ENCODE data around the gene C4BPB. TPM values are rescaled to one million over a fixed set of nuclear protein-coding genes. Genes with fewer than 3 reads are reported as not detected.

C4BPB gene
- total RNA-seq, 5 donors from 2014 or later (not counting 1 experiment from before 2014, with no cell fraction given) = 0.66 to 4.8 (median 1.0) TPM; not detected in 1

DNA sequence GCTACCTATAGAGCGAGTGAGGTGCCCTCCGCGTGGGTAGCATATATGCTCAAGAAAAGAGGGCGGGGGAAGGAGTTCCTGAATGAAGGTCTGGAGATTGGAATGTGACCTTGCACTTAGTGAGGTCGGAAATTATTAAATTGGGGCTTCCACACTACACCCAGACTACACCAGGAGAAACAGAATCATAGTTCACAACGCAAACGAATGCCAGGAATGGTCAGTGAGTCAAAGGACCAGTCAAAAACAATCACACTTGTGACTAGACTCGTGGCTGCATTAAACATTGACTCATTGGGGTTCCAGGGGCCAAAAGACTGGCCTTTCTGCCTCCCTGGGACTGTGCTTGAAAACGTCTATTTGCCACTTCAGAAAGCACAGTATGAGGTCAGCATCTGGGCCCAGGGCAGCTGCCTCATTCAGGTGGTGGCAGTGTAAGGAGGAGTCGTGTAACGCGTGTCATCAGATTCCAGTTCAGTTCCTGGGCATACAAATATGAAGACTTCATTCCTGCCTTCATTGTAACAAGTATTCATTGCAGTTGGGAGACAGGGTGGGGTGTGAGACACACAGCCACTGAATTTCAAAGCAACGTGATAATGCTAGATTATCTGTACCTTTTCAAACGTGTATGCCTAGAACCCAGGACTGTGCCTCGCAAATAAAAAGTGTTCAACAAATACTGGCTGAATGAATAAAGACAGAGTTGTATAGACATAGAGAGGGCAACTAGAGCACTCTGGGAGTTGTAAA is 37.3 kb upstream of the C4BPB start, which contains the start of gene YOD1:
Gene YOD1 (minus strand): TSS at position 18 of the 753 bp plus-strand sequence. CDS start 178 bp downstream, outside the sequence.
- WGBS (ENCODE audit: insufficient coverage) = 83% methylated on average over 6 of the region's 15 CpGs
- H3K4me3 Mint-ChIP-seq = peak within 1 kb of the TSS; percentile 94 to 99 (median 99)
- H3K4me1 ChIP-seq (ENCODE audit: control insufficient read depth in 1 of 2, extremely low read depth in 1 of 2, insufficient read depth in 2 of 2, low read length in 2 of 2) = peaks cover 18 to 32% of the 10 kb centered on the region in 2 experiments
- no peaks in the 10 kb centered on the region for H3K9me3 ChIP-seq
- peak within 1 kb of the TSS; percentile 79 for H3K27ac ChIP-seq (ENCODE audit: low read length)
- H3K4me1 Mint-ChIP-seq = peaks cover 59 to 70% (median 66%) of the 10 kb centered on the region in 3 donors
- DNase-seq = no peak
- H3K4me3 ChIP-seq (ENCODE audit: control insufficient read depth in 1 of 2, extremely low read depth in 1 of 2, low read length in 1 of 2) = peak within 1 kb of the TSS; percentile 98 to 100
- H3K27me3 ChIP-seq (replicated peaks in 1 of 2; ENCODE audit: control insufficient read depth in 2 of 2, extremely low read depth in 1 of 2, insufficient read depth in 2 of 2, low read length in 1 of 2) = no peaks in the 10 kb centered on the region
- H3K27ac Mint-ChIP-seq = peak within 1 kb of the TSS; percentile 89 to 96
- ChIA-PET POLR2A (no interaction called here), CTCF (no interaction called here)
- H3K9me3 Mint-ChIP-seq = no peaks in the 10 kb centered on the region
- H3K36me3 Mint-ChIP-seq = peaks cover 17% of the 10 kb centered on the region
- no peak for ATAC-seq (replicated peaks in 1 of 4)
- H3K27me3 Mint-ChIP-seq = no peaks in the 10 kb centered on the region
- H3K36me3 ChIP-seq (ENCODE audit: control insufficient read depth in 2 of 2, extremely low read depth in 1 of 2, insufficient read depth in 1 of 2, low read length in 1 of 2) = peaks cover 0 to 22% of the 10 kb centered on the region in 2 donors

GRCh38 chr1:207052911-207053769 is 35.5 kb upstream of the C4BPB start, which contains the start of gene PFKFB2:
TSS of gene PFKFB2 (plus strand) at chr1:207053275. CDS start at chr1:207054718, 1,443 bp downstream.
- Histone ChIP-seq H3K27me3 (replicated peaks in 1 of 2; ENCODE audit: control insufficient read depth in 2 of 2, extremely low read depth in 1 of 2, insufficient read depth in 2 of 2, low read length in 1 of 2) (peaks cover 0 to 2% of the 10 kb centered on the region in 2 experiments), H3K4me1 (ENCODE audit: control insufficient read depth in 1 of 2, extremely low read depth in 1 of 2, insufficient read depth in 2 of 2, low read length in 2 of 2) (peaks cover 4 to 32% of the 10 kb centered on the region in 2 experiments), H3K27ac (ENCODE audit: low read length) (peak within 1 kb of the TSS; percentile 50), H3K36me3 (ENCODE audit: control insufficient read depth in 2 of 2, extremely low read depth in 1 of 2, insufficient read depth in 1 of 2, low read length in 1 of 2) (peaks cover 0 to 14% of the 10 kb centered on the region in 2 donors), H3K4me3 (ENCODE audit: control insufficient read depth in 1 of 2, extremely low read depth in 1 of 2, low read length in 1 of 2) (peak within 1 kb of the TSS; percentile 67 to 79), H3K9me3 (no peaks in the 10 kb centered on the region)
- H3K4me1 Mint-ChIP-seq = peaks cover 42 to 53% (median 48%) of the 10 kb centered on the region in 3 donors
- peak within 1 kb of the TSS; percentile 94 to 99 (median 99) for H3K4me3 Mint-ChIP-seq
- POLR2A ChIA-PET = interaction anchor here (0.6 to 1.2 kb wide), 6 partner anchors 18 to 289 kb away, joined by 3 to 4 read pairs (median 4); no protein-coding TSS in a partner anchor
- DNase-seq = peak; percentile 88 to 98 (median 93)
- CTCF ChIA-PET = interaction anchor here (0.5 to 1.7 kb wide), 12 partner anchors 12 to 771 kb away, joined by 3 to 8 read pairs (median 3); partner anchors contain the start of gene IKBKE (in 1 of the 2)
- peak; percentile 89 to 92 (median 90) for ATAC-seq (replicated peaks in 1 of 4)
- peaks cover 8% of the 10 kb centered on the region for H3K36me3 Mint-ChIP-seq
- H3K9me3 Mint-ChIP-seq = no peaks in the 10 kb centered on the region
- H3K27ac Mint-ChIP-seq = peak within 1 kb of the TSS; percentile 85 to 96
- WGBS (ENCODE audit: insufficient coverage) = 8% methylated on average over 51 of the region's 56 CpGs
- H3K27me3 Mint-ChIP-seq = no peaks in the 10 kb centered on the region

GRCh38 chr1:207054491-207054890 is 34.2 kb upstream of the C4BPB start:
- Mint-ChIP-seq H3K27me3 (no peaks in the 10 kb centered on the region), H3K36me3 (no peaks in the 10 kb centered on the region), H3K9me3 (no peaks in the 10 kb centered on the region), H3K4me3 (peak overlapping the region; percentile 94 to 99 (median 99)), H3K27ac (peak overlapping the region in 1 of 2 donors; percentile 66), H3K4me1 (peaks cover 32 to 44% (median 37%) of the 10 kb centered on the region in 3 donors)
- no peak for DNase-seq
- 43% methylated on average over 1 of the region's 2 CpGs for WGBS (ENCODE audit: insufficient coverage)
- H3K27me3 ChIP-seq (replicated peaks in 1 of 2; ENCODE audit: control insufficient read depth in 2 of 2, extremely low read depth in 1 of 2, insufficient read depth in 2 of 2, low read length in 1 of 2) = peaks cover 0 to 2% of the 10 kb centered on the region in 2 experiments
- H3K36me3 ChIP-seq (ENCODE audit: control insufficient read depth in 2 of 2, extremely low read depth in 1 of 2, insufficient read depth in 1 of 2, low read length in 1 of 2) = peaks cover 0 to under 1% of the 10 kb centered on the region in 2 donors
- no peaks in the 10 kb centered on the region for H3K9me3 ChIP-seq
- no peak overlapping the region for H3K27ac ChIP-seq (ENCODE audit: low read length)
- no peak for ATAC-seq (replicated peaks in 1 of 4)
- H3K4me1 ChIP-seq (ENCODE audit: control insufficient read depth in 1 of 2, extremely low read depth in 1 of 2, insufficient read depth in 2 of 2, low read length in 2 of 2) = peaks cover 4 to 28% of the 10 kb centered on the region in 2 experiments
- ChIA-PET CTCF (interaction anchor here in 1 of 2 donors (0.6 kb wide), 1 partner anchor 400 kb away, joined by 3 read pairs; the partner anchor contains the start of gene CR2), POLR2A (no interaction called here)
- H3K4me3 ChIP-seq (ENCODE audit: control insufficient read depth in 1 of 2, extremely low read depth in 1 of 2, low read length in 1 of 2) = no peak overlapping the region

- Mint-ChIP-seq H3K4me3 (no peak overlapping the region), H3K36me3 (no peaks in the 10 kb centered on the region), H3K27ac (no peak overlapping the region), H3K27me3 (no peaks in the 10 kb centered on the region), H3K9me3 (no peaks in the 10 kb centered on the region), H3K4me1 (peaks cover 24 to 37% (median 33%) of the 10 kb centered on the region in 3 donors)
- Histone ChIP-seq H3K4me3 (ENCODE audit: control insufficient read depth in 1 of 2, extremely low read depth in 1 of 2, low read length in 1 of 2) (no peak overlapping the region), H3K9me3 (no peaks in the 10 kb centered on the region), H3K27me3 (replicated peaks in 1 of 2; ENCODE audit: control insufficient read depth in 2 of 2, extremely low read depth in 1 of 2, insufficient read depth in 2 of 2, low read length in 1 of 2) (peaks cover 0 to 2% of the 10 kb centered on the region in 2 experiments), H3K27ac (ENCODE audit: low read length) (no peak overlapping the region), H3K4me1 (ENCODE audit: control insufficient read depth in 1 of 2, extremely low read depth in 1 of 2, insufficient read depth in 2 of 2, low read length in 2 of 2) (peaks cover 4 to 27% of the 10 kb centered on the region in 2 experiments), H3K36me3 (ENCODE audit: control insufficient read depth in 2 of 2, extremely low read depth in 1 of 2, insufficient read depth in 1 of 2, low read length in 1 of 2) (no peaks in the 10 kb centered on the region)
- ChIA-PET CTCF (no interaction called here), POLR2A (interaction anchor here in 1 of 2 donors (0.6 kb wide), 2 partner anchors 171 to 197 kb away, joined by 3 read pairs; no protein-coding TSS in a partner anchor)
- WGBS (ENCODE audit: insufficient coverage) = no CpG with 5 or more reads among the region's 3 CpGs
- no peak for ATAC-seq (replicated peaks in 1 of 4)
- no peak for DNase-seq
These were observed 33.2 kb upstream of the C4BPB start for GRCh38 chr1:207055386-207056001.

- CTCF ChIA-PET = no interaction called here
- Histone ChIP-seq H3K36me3 (ENCODE audit: control insufficient read depth in 2 of 2, extremely low read depth in 1 of 2, insufficient read depth in 1 of 2, low read length in 1 of 2) (peaks cover 0 to 2% of the 10 kb centered on the region in 2 donors), H3K4me3 (ENCODE audit: control insufficient read depth in 1 of 2, extremely low read depth in 1 of 2, low read length in 1 of 2) (no peak overlapping the region), H3K4me1 (ENCODE audit: control insufficient read depth in 1 of 2, extremely low read depth in 1 of 2, insufficient read depth in 2 of 2, low read length in 2 of 2) (peaks cover 4 to 16% of the 10 kb centered on the region in 2 experiments), H3K27ac (ENCODE audit: low read length) (no peak overlapping the region), H3K9me3 (no peaks in the 10 kb centered on the region), H3K27me3 (replicated peaks in 1 of 2; ENCODE audit: control insufficient read depth in 2 of 2, extremely low read depth in 1 of 2, insufficient read depth in 2 of 2, low read length in 1 of 2) (peaks cover 0 to 2% of the 10 kb centered on the region in 2 experiments)
- Mint-ChIP-seq H3K4me3 (no peak overlapping the region), H3K9me3 (no peaks in the 10 kb centered on the region), H3K4me1 (peaks cover 24 to 29% (median 25%) of the 10 kb centered on the region in 3 donors), H3K27ac (no peak overlapping the region), H3K36me3 (peaks cover 4% of the 10 kb centered on the region), H3K27me3 (no peaks in the 10 kb centered on the region)
- 75% methylated on average over 3 of the region's 6 CpGs for WGBS (ENCODE audit: insufficient coverage)
- no peak for DNase-seq
- POLR2A ChIA-PET = no interaction called here
- ATAC-seq (replicated peaks in 1 of 4) = no peak
These were observed 32.0 kb upstream of the C4BPB start for GRCh38 chr1:207056673-207057072.

All from T-cell (primary cell).